ENCODE data around the gene PEX14. TPM values are rescaled to one million over a fixed set of nuclear protein-coding genes. Genes with fewer than 3 reads are reported as not detected.

PEX14 gene
- total RNA-seq, 2 experiments from 2014 or later, result 13.3 to 14.8 TPM

DNA sequence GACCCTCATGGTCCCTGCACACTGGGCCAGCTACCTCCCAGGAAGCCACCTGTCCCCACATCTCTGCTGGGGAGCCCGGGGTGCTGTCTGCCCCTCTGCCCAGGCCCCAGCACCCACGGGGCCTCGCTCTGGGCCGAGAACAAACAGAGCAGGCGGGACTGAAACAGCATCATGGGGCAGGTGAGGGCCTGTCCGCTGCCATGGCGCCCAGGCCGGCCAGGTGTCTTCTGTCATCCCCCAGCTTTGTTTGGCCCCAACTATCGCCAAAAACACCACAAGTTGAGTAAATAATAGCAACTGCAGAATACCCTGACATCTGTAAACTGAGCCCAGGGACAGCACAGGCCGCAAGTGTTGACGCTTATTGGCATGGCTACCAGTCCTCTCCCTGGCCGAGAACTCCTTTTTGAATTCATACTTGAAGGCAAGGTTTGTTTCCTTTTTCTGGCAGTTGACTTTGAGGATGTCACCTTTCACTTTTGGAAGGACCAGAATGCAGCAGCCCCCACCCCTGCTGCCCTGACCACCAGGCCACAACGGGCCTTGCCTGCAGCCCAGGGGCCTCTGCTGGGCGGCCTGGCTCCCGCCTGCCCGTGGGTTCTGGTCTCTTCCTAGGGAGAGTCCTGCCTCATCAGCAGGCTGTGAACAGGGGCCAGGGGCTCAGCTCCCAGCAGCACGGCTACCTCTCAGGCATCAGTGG is 169.0 kb downstream of the PEX14 start:
- no peak overlapping the region for H3K4me3 Mint-ChIP-seq

DNA sequence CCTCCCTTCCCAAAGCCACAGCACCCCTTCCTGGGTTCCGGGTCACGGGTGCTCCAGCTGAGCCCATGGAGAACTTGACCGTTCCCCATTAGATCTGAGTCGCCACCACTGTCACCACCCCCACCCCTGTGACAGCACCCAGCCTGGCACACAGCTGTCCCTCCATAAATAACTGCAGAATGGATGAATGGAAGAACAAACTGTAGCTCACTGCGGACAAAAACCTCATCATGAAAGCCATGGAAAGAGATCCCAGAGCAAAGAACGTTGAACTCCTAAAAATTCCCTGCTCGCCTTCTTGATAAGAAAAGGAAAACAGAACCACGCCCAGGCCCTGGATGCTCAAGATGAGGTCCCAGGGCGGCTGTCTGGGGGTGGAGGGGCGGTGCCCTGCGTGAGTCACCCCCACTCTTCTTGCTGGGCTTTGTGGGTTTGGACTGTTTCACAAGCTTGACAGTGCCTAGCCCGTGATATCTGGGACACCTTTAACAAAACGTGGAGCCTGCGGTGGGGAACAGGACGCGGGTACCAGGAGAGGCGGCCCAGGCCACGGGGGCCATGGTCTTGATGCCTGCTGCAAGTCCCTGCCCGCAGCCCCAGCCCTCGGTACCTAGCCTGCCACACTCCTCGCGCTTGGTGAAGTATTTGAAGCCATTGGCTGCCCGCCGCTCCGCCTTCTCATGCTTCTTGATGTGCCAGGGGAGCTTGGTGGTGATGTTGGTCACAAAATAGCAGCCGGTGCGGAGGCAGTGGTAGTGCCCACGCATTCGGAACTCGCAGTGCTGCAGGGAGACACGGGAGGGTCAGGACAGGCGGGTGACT is 169.8 kb downstream of the PEX14 start:
- Mint-ChIP-seq H3K4me3 (no peak overlapping the region), H3K27ac (no peak overlapping the region), H3K4me1 (ENCODE audit: low read depth) (no peaks in the 10 kb centered on the region), H3K36me3 (ENCODE audit: low read depth) (no peaks in the 10 kb centered on the region), H3K27me3 (no peaks in the 10 kb centered on the region), H3K9me3 (no peaks in the 10 kb centered on the region)
- no peak for DNase-seq
- H3K4me3 ChIP-seq (ENCODE audit: low read length), result no peak overlapping the region
- no peak for ATAC-seq (ENCODE audit: poor library complexity)
- H3K9me3 ChIP-seq (ENCODE audit: control insufficient read depth in 1 of 2, insufficient read depth in 1 of 2, low read length in 2 of 2), result peaks cover 0 to 3% of the 10 kb centered on the region in 2 experiments
- POLR2A ChIA-PET, result no interaction called here
- H3K27me3 ChIP-seq (ENCODE audit: control insufficient read depth in 1 of 2, insufficient read depth in 2 of 2, low read length in 2 of 2), result no peaks in the 10 kb centered on the region
- intact Hi-C loops (cut with DNase I, micrococcal nuclease), result no loop called here
- H3K4me1 ChIP-seq (ENCODE audit: insufficient read depth, low read length), result no peaks in the 10 kb centered on the region
- CTCF ChIA-PET, result interaction anchor here (0.9 kb wide), 1 partner anchor 138 kb away, joined by 4 read pairs; no protein-coding TSS in a partner anchor
- peaks cover 2% of the 10 kb centered on the region for H3K36me3 ChIP-seq (ENCODE audit: insufficient read depth, low read length)
- no peak overlapping the region for H3K27ac ChIP-seq (ENCODE audit: low read depth in 1 of 2, low read length in 2 of 2)
- TF ChIP-seq, protein P1, sequence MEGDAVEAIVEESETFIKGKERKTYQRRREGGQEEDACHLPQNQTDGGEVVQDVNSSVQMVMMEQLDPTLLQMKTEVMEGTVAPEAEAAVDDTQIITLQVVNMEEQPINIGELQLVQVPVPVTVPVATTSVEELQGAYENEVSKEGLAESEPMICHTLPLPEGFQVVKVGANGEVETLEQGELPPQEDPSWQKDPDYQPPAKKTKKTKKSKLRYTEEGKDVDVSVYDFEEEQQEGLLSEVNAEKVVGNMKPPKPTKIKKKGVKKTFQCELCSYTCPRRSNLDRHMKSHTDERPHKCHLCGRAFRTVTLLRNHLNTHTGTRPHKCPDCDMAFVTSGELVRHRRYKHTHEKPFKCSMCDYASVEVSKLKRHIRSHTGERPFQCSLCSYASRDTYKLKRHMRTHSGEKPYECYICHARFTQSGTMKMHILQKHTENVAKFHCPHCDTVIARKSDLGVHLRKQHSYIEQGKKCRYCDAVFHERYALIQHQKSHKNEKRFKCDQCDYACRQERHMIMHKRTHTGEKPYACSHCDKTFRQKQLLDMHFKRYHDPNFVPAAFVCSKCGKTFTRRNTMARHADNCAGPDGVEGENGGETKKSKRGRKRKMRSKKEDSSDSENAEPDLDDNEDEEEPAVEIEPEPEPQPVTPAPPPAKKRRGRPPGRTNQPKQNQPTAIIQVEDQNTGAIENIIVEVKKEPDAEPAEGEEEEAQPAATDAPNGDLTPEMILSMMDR (IDR thresholded peaks at IDR 0.05), result no peak

More for the DNA sequence above, 169.0 kb downstream of the PEX14 start:
- H3K27ac ChIP-seq (ENCODE audit: low read depth in 1 of 2, low read length in 2 of 2), result no peak overlapping the region
- intact Hi-C loops (cut with DNase I, micrococcal nuclease), result no loop called here
- ATAC-seq (ENCODE audit: poor library complexity) (no peak), DNase-seq (no peak)
- H3K36me3 ChIP-seq (ENCODE audit: insufficient read depth, low read length), result peaks cover 2% of the 10 kb centered on the region
- H3K27me3 Mint-ChIP-seq, result no peaks in the 10 kb centered on the region
- no peaks in the 10 kb centered on the region for H3K4me1 Mint-ChIP-seq (ENCODE audit: low read depth)
- no peak overlapping the region for H3K4me3 ChIP-seq (ENCODE audit: low read length)
- H3K36me3 Mint-ChIP-seq (ENCODE audit: low read depth), result no peaks in the 10 kb centered on the region
- POLR2A ChIA-PET, result no interaction called here
- no peaks in the 10 kb centered on the region for H3K27me3 ChIP-seq (ENCODE audit: control insufficient read depth in 1 of 2, insufficient read depth in 2 of 2, low read length in 2 of 2)
- H3K9me3 ChIP-seq (ENCODE audit: control insufficient read depth in 1 of 2, insufficient read depth in 1 of 2, low read length in 2 of 2), result peaks cover 0 to 6% of the 10 kb centered on the region in 2 experiments
- no peaks in the 10 kb centered on the region for H3K4me1 ChIP-seq (ENCODE audit: insufficient read depth, low read length)
- H3K9me3 Mint-ChIP-seq, result no peaks in the 10 kb centered on the region
- TF ChIP-seq, protein P1 (IDR thresholded peaks at IDR 0.05), result no peak
- H3K27ac Mint-ChIP-seq, result no peak overlapping the region
- CTCF ChIA-PET, result no interaction called here

DNA sequence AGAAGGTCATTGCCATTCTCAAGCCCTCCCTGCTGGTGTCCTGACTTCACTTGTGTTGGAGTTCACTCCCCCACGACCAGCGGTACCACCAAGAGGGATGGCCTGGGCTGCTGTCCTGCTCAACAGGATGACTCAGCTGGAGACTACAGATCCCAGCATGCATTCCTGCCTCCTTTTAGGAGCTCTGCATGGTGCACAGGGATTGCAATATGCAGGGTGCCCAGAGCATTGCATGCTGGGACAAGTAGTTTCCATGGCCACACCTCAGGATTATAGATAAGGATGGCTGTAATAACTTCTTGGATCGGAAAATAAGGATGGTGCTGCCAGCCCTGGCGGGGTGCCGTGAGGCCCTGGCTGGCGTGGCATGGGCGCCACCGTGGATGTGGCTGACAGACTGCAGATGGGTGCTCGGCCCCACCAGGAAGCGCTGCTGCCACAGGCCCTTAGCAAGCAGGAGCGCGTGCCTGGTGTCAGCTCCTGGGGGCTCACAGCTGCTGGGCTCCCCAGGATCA is 171.7 kb downstream of the PEX14 start:
- no peaks in the 10 kb centered on the region for H3K9me3 Mint-ChIP-seq
- intact Hi-C loops (cut with DNase I, micrococcal nuclease), result no loop called here
- POLR2A ChIA-PET, result no interaction called here
- DNase-seq, result no peak
- no peaks in the 10 kb centered on the region for H3K27me3 Mint-ChIP-seq
- H3K36me3 ChIP-seq (ENCODE audit: insufficient read depth, low read length), result peaks cover 2% of the 10 kb centered on the region
- no peak overlapping the region for H3K4me3 ChIP-seq (ENCODE audit: low read length)
- H3K27ac Mint-ChIP-seq, result no peak overlapping the region
- no peaks in the 10 kb centered on the region for H3K9me3 ChIP-seq (ENCODE audit: control insufficient read depth in 1 of 2, insufficient read depth in 1 of 2, low read length in 2 of 2)
- no peaks in the 10 kb centered on the region for H3K4me1 Mint-ChIP-seq (ENCODE audit: low read depth)
- ATAC-seq (ENCODE audit: poor library complexity), result no peak
- no peaks in the 10 kb centered on the region for H3K27me3 ChIP-seq (ENCODE audit: control insufficient read depth in 1 of 2, insufficient read depth in 2 of 2, low read length in 2 of 2)
- H3K27ac ChIP-seq (ENCODE audit: low read depth in 1 of 2, low read length in 2 of 2), result no peak overlapping the region
- H3K36me3 Mint-ChIP-seq (ENCODE audit: low read depth), result no peaks in the 10 kb centered on the region
- H3K4me1 ChIP-seq (ENCODE audit: insufficient read depth, low read length), result no peaks in the 10 kb centered on the region
- no peak overlapping the region for H3K4me3 Mint-ChIP-seq
- TF ChIP-seq, protein P1 (IDR thresholded peaks at IDR 0.05), result no peak
- CTCF ChIA-PET, result no interaction called here
